ENCODE measurements around the gene FDXR.

DNA sequence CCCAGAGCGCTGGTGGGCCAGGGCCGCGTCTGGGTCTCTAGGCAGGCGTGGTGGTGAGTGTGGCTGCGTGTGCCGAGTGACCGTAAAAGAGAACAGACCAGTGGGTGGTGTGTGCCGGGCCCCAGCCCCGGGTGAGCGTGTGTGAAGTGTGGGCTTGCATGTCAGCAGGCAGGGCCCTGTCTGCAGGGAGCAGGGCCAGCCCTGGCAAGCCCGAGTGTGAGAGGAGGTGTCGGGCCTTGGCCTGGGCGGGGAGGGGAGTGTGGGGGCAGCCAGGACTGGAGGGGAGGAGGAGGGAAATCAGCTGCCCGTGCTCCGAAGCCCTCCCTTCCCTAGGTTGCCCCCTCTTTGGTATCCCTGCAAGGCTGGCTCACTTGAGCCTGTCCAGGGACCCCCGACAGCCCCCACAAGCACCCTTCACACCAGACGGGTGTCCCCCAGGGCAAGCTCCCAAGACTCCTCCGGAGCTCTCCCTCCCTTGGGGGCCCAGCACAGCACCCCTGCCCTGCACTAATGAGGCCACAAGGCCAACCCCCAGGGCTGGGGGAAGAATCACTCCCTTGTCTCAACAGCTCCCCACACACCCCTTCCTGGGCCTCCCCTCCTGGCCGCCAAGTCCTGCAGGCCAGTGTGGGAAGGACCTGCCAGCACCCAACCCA lies 48.4 kb upstream of the FDXR start:
- no peak for TF ChIP-seq CTCF (IDR thresholded peaks at IDR 0.05; ENCODE audit: low read length)
- no peak for TF ChIP-seq EZH2 (optimal IDR thresholded peaks at IDR 0.05; ENCODE audit: low read depth, low read length)
- no peak for TF ChIP-seq EZH2phosphoT487 (IDR thresholded peaks at IDR 0.05; ENCODE audit: low read length)

Data from MM.1S (cell line).